ENCODE data around the gene ACSF2. TPM values are rescaled to one million over a fixed set of nuclear protein-coding genes. Genes with fewer than 3 reads are reported as not detected.
"Not testable (repeated sequence)": the region's sequence is repeated elsewhere in the genome, so short reads cannot be mapped to it uniquely, and the experiment has no call there.

Gene ACSF2
- total and polyA plus RNA-seq, 8 donors: 8.5 to 61.2 (median 22.5) TPM

GRCh38 chr17:50396261-50397110 lies 29.5 kb upstream of the ACSF2 start:
- H3K27me3 ChIP-seq: no peaks in the 10 kb centered on the region
- DNase-seq (peak; percentile 62 to 86 (median 80)), ATAC-seq (peak; percentile 70 to 78 (median 76)), FAIRE-seq (no peak)
- H3K27ac ChIP-seq: peak overlapping the region; percentile 81 to 97 (median 94)
- H3K36me3 ChIP-seq: peaks cover 2 to 29% (median 19%) of the 10 kb centered on the region in 3 donors
- peak overlapping the region; percentile 40 to 94 (median 81) for H3K4me3 ChIP-seq
- intact Hi-C loops (cut with DNase I): no loop called here
- TF ChIP-seq, protein P1, sequence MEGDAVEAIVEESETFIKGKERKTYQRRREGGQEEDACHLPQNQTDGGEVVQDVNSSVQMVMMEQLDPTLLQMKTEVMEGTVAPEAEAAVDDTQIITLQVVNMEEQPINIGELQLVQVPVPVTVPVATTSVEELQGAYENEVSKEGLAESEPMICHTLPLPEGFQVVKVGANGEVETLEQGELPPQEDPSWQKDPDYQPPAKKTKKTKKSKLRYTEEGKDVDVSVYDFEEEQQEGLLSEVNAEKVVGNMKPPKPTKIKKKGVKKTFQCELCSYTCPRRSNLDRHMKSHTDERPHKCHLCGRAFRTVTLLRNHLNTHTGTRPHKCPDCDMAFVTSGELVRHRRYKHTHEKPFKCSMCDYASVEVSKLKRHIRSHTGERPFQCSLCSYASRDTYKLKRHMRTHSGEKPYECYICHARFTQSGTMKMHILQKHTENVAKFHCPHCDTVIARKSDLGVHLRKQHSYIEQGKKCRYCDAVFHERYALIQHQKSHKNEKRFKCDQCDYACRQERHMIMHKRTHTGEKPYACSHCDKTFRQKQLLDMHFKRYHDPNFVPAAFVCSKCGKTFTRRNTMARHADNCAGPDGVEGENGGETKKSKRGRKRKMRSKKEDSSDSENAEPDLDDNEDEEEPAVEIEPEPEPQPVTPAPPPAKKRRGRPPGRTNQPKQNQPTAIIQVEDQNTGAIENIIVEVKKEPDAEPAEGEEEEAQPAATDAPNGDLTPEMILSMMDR (IDR thresholded peaks at IDR 0.05): no peak
- 1 to 2% methylated on average over 30 of the region's 30 CpGs for WGBS, 2 donors
- H3K9me3 ChIP-seq: no peaks in the 10 kb centered on the region
- peaks cover 4 to 13% (median 13%) of the 10 kb centered on the region in 3 donors for H3K4me1 ChIP-seq

DNA sequence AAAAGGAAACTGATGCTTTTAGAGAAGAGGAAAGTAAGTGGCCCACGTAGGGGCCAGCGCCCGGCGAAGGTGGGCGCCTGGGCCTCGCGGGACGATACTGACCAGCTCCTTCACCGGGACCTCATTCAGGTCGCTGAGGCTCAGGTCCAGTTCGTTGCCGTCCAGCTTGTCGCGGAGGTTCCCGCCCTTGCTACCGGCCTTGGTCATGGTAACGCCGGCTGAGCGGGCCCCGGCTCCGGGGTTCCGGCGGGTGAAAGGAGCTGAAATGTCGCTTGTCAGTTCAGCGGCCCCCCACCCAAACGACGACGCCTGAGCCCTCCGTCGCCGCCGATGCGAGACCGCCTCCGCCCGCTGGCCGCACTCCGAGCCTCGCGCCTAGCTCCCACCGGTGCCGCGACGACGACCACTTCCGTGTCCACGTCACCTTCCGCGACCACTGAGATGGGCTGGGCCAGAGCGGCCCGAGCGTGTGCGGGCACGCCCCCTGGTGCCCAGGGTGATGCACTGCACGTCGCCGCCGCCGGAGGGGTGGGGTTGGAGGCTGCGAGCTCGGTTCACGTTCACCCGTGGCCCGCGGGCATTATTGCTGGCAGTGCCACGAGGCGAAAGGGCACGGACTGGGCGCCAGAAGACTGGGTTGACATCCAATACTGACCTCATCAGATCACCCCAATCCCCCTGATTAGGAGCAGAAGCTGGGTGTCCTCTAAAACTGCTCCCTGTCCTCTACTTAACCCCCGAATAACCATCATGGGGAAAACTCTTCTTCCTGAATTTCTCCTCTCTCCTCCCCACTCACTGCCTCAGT lies 28.7 kb upstream of the ACSF2 start, which contains the start of gene LRRC59:
Gene LRRC59 (minus strand): TSS at position 413 of the 808 bp plus-strand sequence. CDS start 206 bp downstream, at position 207.
- Histone ChIP-seq H3K27me3 (no peaks in the 10 kb centered on the region), H3K36me3 (peaks cover 0 to 21% (median 14%) of the 10 kb centered on the region in 3 donors), H3K9me3 (no peaks in the 10 kb centered on the region), H3K4me3 (peak within 1 kb of the TSS; percentile 40 to 94 (median 81)), H3K4me1 (peaks cover 9 to 16% (median 13%) of the 10 kb centered on the region in 3 donors), H3K27ac (peak within 1 kb of the TSS; percentile 81 to 97 (median 94))
- FAIRE-seq: no peak
- intact Hi-C loops (cut with DNase I): no loop called here
- ATAC-seq: peak; percentile 78 to 97 (median 90)
- DNase-seq: peak; percentile 83 to 98 (median 92)
- 0 to 1% methylated on average over 69 to 70 of the region's 70 CpGs for WGBS, 2 donors
- TF ChIP-seq, protein P1 (IDR thresholded peaks at IDR 0.05): peak; percentile 97 to 99 (median 98)

DNA sequence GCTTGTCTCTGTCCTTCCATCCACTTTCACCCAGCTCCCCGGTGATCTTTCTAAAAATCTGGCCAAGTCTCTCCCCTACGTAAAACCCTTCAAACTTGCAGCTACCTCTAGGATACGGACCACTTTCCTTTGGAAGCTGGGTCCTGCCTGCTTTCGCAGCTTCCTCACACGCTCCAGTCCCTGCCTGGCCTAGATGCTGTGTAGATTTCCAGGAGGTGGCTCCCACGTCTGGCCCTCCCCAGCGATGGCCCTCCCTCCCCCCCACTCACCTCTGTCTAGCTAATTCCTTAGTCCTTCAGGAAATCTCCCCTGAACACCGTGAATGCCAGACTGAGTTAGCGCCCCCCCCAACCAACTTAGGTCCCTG lies 28.1 kb upstream of the ACSF2 start:
- intact Hi-C loops (cut with DNase I): no loop called here
- H3K9me3 ChIP-seq: no peaks in the 10 kb centered on the region
- no peaks in the 10 kb centered on the region for H3K27me3 ChIP-seq
- DNase-seq (peak in 1 of 6 donors; percentile 8), FAIRE-seq (no peak), ATAC-seq (no peak)
- WGBS, 2 donors: 49 to 59% methylated on average over 9 of the region's 9 CpGs
- TF ChIP-seq, protein P1 (IDR thresholded peaks at IDR 0.05): no peak
- peaks cover 9 to 16% (median 13%) of the 10 kb centered on the region in 3 donors for H3K4me1 ChIP-seq
- peak overlapping the region in 3 of 4 donors; percentile 40 to 94 (median 78) for H3K4me3 ChIP-seq
- H3K27ac ChIP-seq: no peak overlapping the region
- H3K36me3 ChIP-seq: peaks cover 0 to 16% (median 14%) of the 10 kb centered on the region in 3 donors

- FAIRE-seq; H3K9me3 ChIP-seq; DNase-seq; H3K4me3 ChIP-seq; H3K27me3 ChIP-seq; intact Hi-C loops (cut with DNase I); ATAC-seq; H3K36me3 ChIP-seq; H3K27ac ChIP-seq: not testable (repeated sequence)
- WGBS, 2 donors: 96% methylated on average over 3 of the region's 3 CpGs
- peaks cover 6 to 16% (median 9%) of the 10 kb centered on the region in 3 donors for H3K4me1 ChIP-seq
Measured at GRCh38 chr17:50398672-50399071, 27.3 kb upstream of the ACSF2 start.

GRCh38 chr17:50399591-50399990 lies 26.4 kb upstream of the ACSF2 start:
- WGBS, 2 donors: 95 to 96% methylated on average over 8 of the region's 8 CpGs
- H3K27me3 ChIP-seq; H3K4me3 ChIP-seq; H3K27ac ChIP-seq; FAIRE-seq; H3K9me3 ChIP-seq; DNase-seq; intact Hi-C loops (cut with DNase I); ATAC-seq; H3K36me3 ChIP-seq: not testable (repeated sequence)
- H3K4me1 ChIP-seq: peaks cover 4 to 16% (median 9%) of the 10 kb centered on the region in 3 donors

GRCh38 chr17:50405351-50405750 lies 20.7 kb upstream of the ACSF2 start:
- intact Hi-C loops (cut with DNase I); H3K4me1 ChIP-seq; H3K4me3 ChIP-seq; H3K27ac ChIP-seq; H3K36me3 ChIP-seq; H3K9me3 ChIP-seq; FAIRE-seq; H3K27me3 ChIP-seq; ATAC-seq: not testable (repeated sequence)
- WGBS, 2 donors: 78 to 88% methylated on average over 4 of the region's 4 CpGs
- peak in 1 of 6 donors; percentile 16 for DNase-seq
